ENCODE measurements around the gene SLC25A51.

Gene SLC25A51

GRCh38 chr9:37903647-37904444 lies at the start of gene SLC25A51:
Gene SLC25A51 (minus strand): TSS chr9:37904127. CDS start chr9:37888550, 15,577 bp downstream.
- Mint-ChIP-seq H3K27me3 (no peaks in the 10 kb centered on the region), H3K27ac (peak within 1 kb of the TSS; percentile 94), H3K4me3 (peak within 1 kb of the TSS; percentile 88), H3K4me1 (ENCODE audit: low read depth) (peaks cover 29% of the 10 kb centered on the region), H3K36me3 (ENCODE audit: low read depth) (peaks cover 25% of the 10 kb centered on the region), H3K9me3 (no peaks in the 10 kb centered on the region)
- peak; percentile 99 for DNase-seq

GRCh38 chr9:37953206-37953774 lies 49.4 kb upstream of the SLC25A51 start:
- Mint-ChIP-seq H3K4me1 (ENCODE audit: low read depth) (peaks cover 28% of the 10 kb centered on the region), H3K27ac (peak overlapping the region; percentile 93), H3K4me3 (peak overlapping the region; percentile 52), H3K36me3 (ENCODE audit: low read depth) (peaks cover 1% of the 10 kb centered on the region), H3K27me3 (no peaks in the 10 kb centered on the region), H3K9me3 (no peaks in the 10 kb centered on the region)
- peak; percentile 31 for DNase-seq

GRCh38 chr9:37952731-37953130 lies 48.8 kb upstream of the SLC25A51 start:
- Mint-ChIP-seq H3K9me3 (no peaks in the 10 kb centered on the region), H3K4me3 (no peak overlapping the region), H3K36me3 (ENCODE audit: low read depth) (peaks cover 1% of the 10 kb centered on the region), H3K27ac (peak overlapping the region; percentile 93), H3K27me3 (no peaks in the 10 kb centered on the region), H3K4me1 (ENCODE audit: low read depth) (peaks cover 28% of the 10 kb centered on the region)
- DNase-seq: no peak

- Mint-ChIP-seq H3K27me3 (no peaks in the 10 kb centered on the region), H3K4me3 (no peak overlapping the region), H3K27ac (no peak overlapping the region)
These were observed 47.9 kb upstream of the SLC25A51 start for GRCh38 chr9:37951671-37952449.

GRCh38 chr9:37950561-37950960 lies 46.6 kb upstream of the SLC25A51 start:
- Mint-ChIP-seq H3K36me3 (ENCODE audit: low read depth) (peaks cover 1% of the 10 kb centered on the region), H3K27ac (no peak overlapping the region), H3K27me3 (no peaks in the 10 kb centered on the region), H3K4me1 (ENCODE audit: low read depth) (peaks cover 28% of the 10 kb centered on the region), H3K9me3 (no peaks in the 10 kb centered on the region), H3K4me3 (no peak overlapping the region)
- DNase-seq: no peak

More at GRCh38 chr9:37951671-37952449, 47.9 kb upstream of the SLC25A51 start:
- no peaks in the 10 kb centered on the region for H3K9me3 Mint-ChIP-seq
- no peak for DNase-seq
- H3K36me3 Mint-ChIP-seq (ENCODE audit: low read depth): peaks cover 1% of the 10 kb centered on the region
- peaks cover 28% of the 10 kb centered on the region for H3K4me1 Mint-ChIP-seq (ENCODE audit: low read depth)

GRCh38 chr9:37949576-37949975 lies 45.6 kb upstream of the SLC25A51 start:
- H3K27ac Mint-ChIP-seq: no peak overlapping the region
- H3K36me3 Mint-ChIP-seq (ENCODE audit: low read depth): peaks cover under 1% of the 10 kb centered on the region
- no peaks in the 10 kb centered on the region for H3K27me3 Mint-ChIP-seq
- H3K4me3 Mint-ChIP-seq: no peak overlapping the region
- H3K9me3 Mint-ChIP-seq: no peaks in the 10 kb centered on the region
- peaks cover 22% of the 10 kb centered on the region for H3K4me1 Mint-ChIP-seq (ENCODE audit: low read depth)
- no peak for DNase-seq

GRCh38 chr9:37948417-37948980 lies 44.6 kb upstream of the SLC25A51 start:
- Mint-ChIP-seq H3K36me3 (ENCODE audit: low read depth) (no peaks in the 10 kb centered on the region), H3K27ac (no peak overlapping the region), H3K4me3 (no peak overlapping the region), H3K27me3 (no peaks in the 10 kb centered on the region), H3K9me3 (no peaks in the 10 kb centered on the region), H3K4me1 (ENCODE audit: low read depth) (peaks cover 12% of the 10 kb centered on the region)
- no peak for DNase-seq

GRCh38 chr9:37947977-37948376 lies 44.0 kb upstream of the SLC25A51 start:
- DNase-seq: no peak
- no peak overlapping the region for H3K27ac Mint-ChIP-seq

GRCh38 chr9:37947471-37947870 lies 43.5 kb upstream of the SLC25A51 start:
- H3K27me3 Mint-ChIP-seq: no peaks in the 10 kb centered on the region
- H3K4me3 Mint-ChIP-seq: no peak overlapping the region
- H3K36me3 Mint-ChIP-seq (ENCODE audit: low read depth): no peaks in the 10 kb centered on the region
- no peak for DNase-seq
- peaks cover 1% of the 10 kb centered on the region for H3K4me1 Mint-ChIP-seq (ENCODE audit: low read depth)
- no peaks in the 10 kb centered on the region for H3K9me3 Mint-ChIP-seq
- H3K27ac Mint-ChIP-seq: no peak overlapping the region

More at GRCh38 chr9:37947977-37948376, 44.0 kb upstream of the SLC25A51 start:
- Mint-ChIP-seq H3K27me3 (no peaks in the 10 kb centered on the region), H3K4me3 (no peak overlapping the region), H3K4me1 (ENCODE audit: low read depth) (peaks cover 6% of the 10 kb centered on the region), H3K36me3 (ENCODE audit: low read depth) (no peaks in the 10 kb centered on the region), H3K9me3 (no peaks in the 10 kb centered on the region)

- Mint-ChIP-seq H3K4me1 (ENCODE audit: low read depth) (no peaks in the 10 kb centered on the region), H3K27ac (no peak overlapping the region), H3K4me3 (no peak overlapping the region), H3K27me3 (no peaks in the 10 kb centered on the region), H3K36me3 (ENCODE audit: low read depth) (no peaks in the 10 kb centered on the region), H3K9me3 (no peaks in the 10 kb centered on the region)
- no peak for DNase-seq
These were observed 43.0 kb upstream of the SLC25A51 start for GRCh38 chr9:37946971-37947370.

- no peaks in the 10 kb centered on the region for H3K36me3 Mint-ChIP-seq (ENCODE audit: low read depth)
- H3K4me1 Mint-ChIP-seq (ENCODE audit: low read depth): no peaks in the 10 kb centered on the region
- no peaks in the 10 kb centered on the region for H3K27me3 Mint-ChIP-seq
- H3K27ac Mint-ChIP-seq: no peak overlapping the region
- H3K9me3 Mint-ChIP-seq: no peaks in the 10 kb centered on the region
- no peak overlapping the region for H3K4me3 Mint-ChIP-seq
- DNase-seq: no peak
These were observed 42.1 kb upstream of the SLC25A51 start for GRCh38 chr9:37946041-37946440.

- DNase-seq: no peak
- Mint-ChIP-seq H3K27ac (no peak overlapping the region), H3K4me3 (no peak overlapping the region), H3K36me3 (ENCODE audit: low read depth) (no peaks in the 10 kb centered on the region), H3K9me3 (no peaks in the 10 kb centered on the region), H3K4me1 (ENCODE audit: low read depth) (no peaks in the 10 kb centered on the region), H3K27me3 (no peaks in the 10 kb centered on the region)
These were observed 40.9 kb upstream of the SLC25A51 start for GRCh38 chr9:37944671-37945481.

GRCh38 chr9:37944266-37944650 lies 40.3 kb upstream of the SLC25A51 start:
- Mint-ChIP-seq H3K27me3 (no peaks in the 10 kb centered on the region), H3K4me3 (no peak overlapping the region), H3K27ac (no peak overlapping the region), H3K36me3 (ENCODE audit: low read depth) (no peaks in the 10 kb centered on the region), H3K9me3 (no peaks in the 10 kb centered on the region), H3K4me1 (ENCODE audit: low read depth) (no peaks in the 10 kb centered on the region)
- no peak for DNase-seq
